Neural crest cell (in vitro differentiated cells): ENCODE measurements around the gene EMILIN1. TPM values are rescaled to one million over a fixed set of nuclear protein-coding genes. Genes with fewer than 3 reads are reported as not detected.

Experiments
- DNase-seq: peaks from one replicate; pipeline ENCODE4 v3.0.0; 2021; ENCODE audit warnings: low read depth, mixed read lengths, low spot score
- H3K27ac Mint-ChIP-seq: one replicate; pipeline ENCODE4 v1.8.0; 2021; ENCODE audit warnings: mild to moderate bottlenecking, mixed read lengths; ENCODE audit not compliant: unreplicated experiment
- H3K27me3 Mint-ChIP-seq: 2 replicates; pipeline ENCODE4 v1.8.0; 2021; ENCODE audit warnings: low read depth, mild to moderate bottlenecking, mixed read lengths
- H3K36me3 Mint-ChIP-seq: 2 replicates; pipeline ENCODE4 v1.8.0; 2021; ENCODE audit warnings: low read depth, mild to moderate bottlenecking, mixed read lengths
- H3K4me1 Mint-ChIP-seq: 2 replicates; pipeline ENCODE4 v1.8.0; 2021; ENCODE audit warnings: mixed read lengths
- H3K4me3 Mint-ChIP-seq: one replicate; pipeline ENCODE4 v1.8.0; 2021; ENCODE audit warnings: mild to moderate bottlenecking, mixed read lengths
- H3K9me3 Mint-ChIP-seq: 2 replicates; pipeline ENCODE4 v1.8.0; 2021; ENCODE audit warnings: mixed read lengths
- CTCF ChIP-seq: fragments of 200-600 bp; sonication (generic); conservative IDR thresholded peaks from 2 replicates; pipeline ENCODE4 v1.5.0; 2021; ENCODE audit warnings: antibody characterized with exemption, mild to moderate bottlenecking
- total RNA-seq: library from RNA; stranded (reverse); gene quantifications from 2 replicates; pipeline ENCODE4 v1.2.1, GENCODE V29; 2021

The EMILIN1 gene
- total RNA-seq, 1 donor from 2014 or later: 24.1 TPM

- DNase-seq: no peak
- no peaks in the 10 kb centered on the region for H3K36me3 Mint-ChIP-seq
- no peak for TF ChIP-seq CTCF
- peaks cover 11% of the 10 kb centered on the region for H3K4me1 Mint-ChIP-seq
- H3K4me3 Mint-ChIP-seq: no peak overlapping the region
- H3K9me3 Mint-ChIP-seq: no peaks in the 10 kb centered on the region
- H3K27me3 Mint-ChIP-seq: no peaks in the 10 kb centered on the region
- no peak overlapping the region for H3K27ac Mint-ChIP-seq
Measured at GRCh38 chr2:27097341-27097740, 18.9 kb downstream of the EMILIN1 start.

- no peaks in the 10 kb centered on the region for H3K36me3 Mint-ChIP-seq
- no peaks in the 10 kb centered on the region for H3K27me3 Mint-ChIP-seq
- H3K4me1 Mint-ChIP-seq: peaks cover 11% of the 10 kb centered on the region
- no peaks in the 10 kb centered on the region for H3K9me3 Mint-ChIP-seq
- H3K27ac Mint-ChIP-seq: no peak overlapping the region
- TF ChIP-seq CTCF: no peak
- H3K4me3 Mint-ChIP-seq: no peak overlapping the region
- no peak for DNase-seq
Measured at GRCh38 chr2:27099334-27099955, 21.0 kb downstream of the EMILIN1 start.

- Mint-ChIP-seq H3K27ac (no peak overlapping the region), H3K27me3 (no peaks in the 10 kb centered on the region), H3K4me1 (peaks cover 11% of the 10 kb centered on the region), H3K36me3 (no peaks in the 10 kb centered on the region), H3K4me3 (no peak overlapping the region), H3K9me3 (no peaks in the 10 kb centered on the region)
- DNase-seq: no peak
- TF ChIP-seq CTCF: no peak
Measured at GRCh38 chr2:27100036-27100435, 21.6 kb downstream of the EMILIN1 start.

GRCh38 chr2:27102329-27102728 lies 23.9 kb downstream of the EMILIN1 start:
- no peaks in the 10 kb centered on the region for H3K9me3 Mint-ChIP-seq
- H3K27ac Mint-ChIP-seq: no peak overlapping the region
- no peak for DNase-seq
- peaks cover 6% of the 10 kb centered on the region for H3K27me3 Mint-ChIP-seq
- TF ChIP-seq CTCF: no peak
- H3K36me3 Mint-ChIP-seq: no peaks in the 10 kb centered on the region
- no peaks in the 10 kb centered on the region for H3K4me1 Mint-ChIP-seq
- H3K4me3 Mint-ChIP-seq: no peak overlapping the region

GRCh38 chr2:27105981-27106380 lies 27.6 kb downstream of the EMILIN1 start:
- no peak overlapping the region for H3K4me3 Mint-ChIP-seq
- TF ChIP-seq CTCF: no peak
- H3K36me3 Mint-ChIP-seq: no peaks in the 10 kb centered on the region
- no peak overlapping the region for H3K27ac Mint-ChIP-seq
- peaks cover 6% of the 10 kb centered on the region for H3K27me3 Mint-ChIP-seq
- no peaks in the 10 kb centered on the region for H3K4me1 Mint-ChIP-seq
- DNase-seq: no peak
- no peaks in the 10 kb centered on the region for H3K9me3 Mint-ChIP-seq
